Lung (tissue), 12 donors: ENCODE results near the gene JUN. TPM values are rescaled to one million over a fixed set of nuclear protein-coding genes. Genes with fewer than 3 reads are reported as not detected.
A peak's percentile ranks its signal among the peaks of the same experiment; 100 is the strongest.

Source experiments
- ATAC-seq: fragments of 200-7000 bp; cut with Tn5 transposase; one replicate; pipeline ENCODE4 v1.9.1; 2020; ENCODE audit warnings: moderate number of reproducible peaks; ENCODE audit not compliant: insufficient read depth, low FRiP score
- DNase-seq, 3 donors: peaks; one replicate each; pipeline ENCODE4 v3.0.0-alpha.2; 2013 to 2017
- H3K27ac ChIP-seq, 2 donors: one replicate each; pipeline ENCODE4 v1.5.1; 2013; ENCODE audit warnings: mild to moderate bottlenecking in 2 of 2, moderate library complexity in 2 of 2, control low read depth in 1 of 2, inconsistent platforms in 1 of 2, low read depth in 1 of 2, low read length in 1 of 2
- H3K27me3 ChIP-seq, 3 donors: one replicate each; pipeline ENCODE4 v1.5.1; 2013; ENCODE audit warnings: low read length in 2 of 3; ENCODE audit not compliant: control insufficient read depth in 3 of 3, insufficient read depth in 3 of 3
- H3K36me3 ChIP-seq, 4 donors: one replicate each; pipeline ENCODE4 v1.5.1; 2013; ENCODE audit warnings: low read length in 4 of 4, mild to moderate bottlenecking in 1 of 4, moderate library complexity in 1 of 4; ENCODE audit not compliant: control insufficient read depth in 4 of 4, insufficient read depth in 4 of 4
- H3K4me1 ChIP-seq, 5 donors: one replicate each; pipeline ENCODE4 v1.5.1; 2013; ENCODE audit warnings: low read length in 5 of 5, mild to moderate bottlenecking in 2 of 5, moderate library complexity in 1 of 5; ENCODE audit not compliant: control insufficient read depth in 5 of 5, insufficient read depth in 5 of 5
- H3K4me3 ChIP-seq: one replicate; pipeline ENCODE4 v1.5.1; 2013; ENCODE audit warnings: mild to moderate bottlenecking, control low read depth, moderate library complexity
- H3K9ac ChIP-seq, 2 donors: one replicate each; pipeline ENCODE4 v1.5.1; 2013; ENCODE audit warnings: low read length in 2 of 2, control low read depth in 1 of 2; ENCODE audit not compliant: insufficient read depth in 1 of 2
- H3K9me3 ChIP-seq, 4 donors: one replicate each; pipeline ENCODE4 v1.5.1; 2013; ENCODE audit warnings: low read length in 3 of 4, mild to moderate bottlenecking in 1 of 4, moderate library complexity in 1 of 4; ENCODE audit not compliant: control insufficient read depth in 4 of 4, insufficient read depth in 3 of 4
- WGBS, 2 donors: extraction: QIAGEN DNeasy Blood & Tissue Kit; methylation state at CpG; one replicate each; pipeline ENCODE4 v1.1.7; 2013; 5-methylcytosine and 5-hydroxymethylcytosine counted together
- polyA plus RNA-seq, 2 donors: library from polyadenylated mRNA; stranded (reverse); fragments of 200-250 nt; gene quantifications; one replicate each; pipeline ENCODE4 v1.2.1, GENCODE V29; 2013
- total RNA-seq, 2 donors: library from RNA; depleted of rRNA in 1 of 2; stranded (reverse); fragments of >200 nt in 1 of 2; gene quantifications; one replicate each; pipeline ENCODE4 v1.2.1, GENCODE V29; 2014 to 2021
- TF ChIP-seq, protein P1 (sequence below): IDR thresholded peaks from 2 replicates; pipeline ENCODE4 v1.5.1; 2012; ENCODE audit warnings: mild to moderate bottlenecking; ENCODE audit errors: control extremely low read depth, extremely low read depth
- donor health status: control.
- donor health status: control.
- donor health status: Bipolar disorder and iron deficiency.
- donor health status: healthy.
- donor health status: DM: yes; HTN: yes; CAD: no.

Gene JUN
- total and polyA plus RNA-seq, 4 donors: 78.1 to 584 (median 142) TPM

DNA sequence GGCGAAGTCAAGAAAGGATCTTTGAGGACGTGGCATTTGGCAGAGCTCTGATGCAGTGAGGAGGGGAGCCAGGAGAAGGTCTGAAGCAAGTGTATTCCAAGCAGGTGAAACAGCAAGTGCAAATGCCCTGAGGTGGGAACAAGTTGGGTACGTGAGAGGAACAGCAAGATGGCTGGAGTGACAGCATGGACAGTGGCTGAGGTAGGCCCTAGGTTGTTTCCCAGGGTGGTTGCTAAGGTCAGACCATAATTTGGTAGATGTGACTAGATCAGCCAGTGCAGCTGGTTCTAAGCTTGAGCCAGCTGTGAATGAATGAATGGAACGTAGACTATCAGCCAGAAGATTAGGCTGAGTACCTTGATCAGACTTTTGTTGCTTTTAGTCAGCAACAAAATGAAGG lies 37.5 kb upstream of the JUN start:
- Histone ChIP-seq H3K9me3 (no peaks in the 10 kb centered on the region), H3K27me3 (no peaks in the 10 kb centered on the region), H3K4me1 (peaks cover 0 to 15% (median 5%) of the 10 kb centered on the region in 5 donors), H3K27ac (no peak overlapping the region), H3K4me3 (no peak overlapping the region), H3K9ac (no peak overlapping the region), H3K36me3 (no peaks in the 10 kb centered on the region)
- ATAC-seq (no peak), DNase-seq (no peak)
- WGBS, 2 donors: 95 to 96% methylated on average over 4 of the region's 4 CpGs
- TF ChIP-seq, protein P1, sequence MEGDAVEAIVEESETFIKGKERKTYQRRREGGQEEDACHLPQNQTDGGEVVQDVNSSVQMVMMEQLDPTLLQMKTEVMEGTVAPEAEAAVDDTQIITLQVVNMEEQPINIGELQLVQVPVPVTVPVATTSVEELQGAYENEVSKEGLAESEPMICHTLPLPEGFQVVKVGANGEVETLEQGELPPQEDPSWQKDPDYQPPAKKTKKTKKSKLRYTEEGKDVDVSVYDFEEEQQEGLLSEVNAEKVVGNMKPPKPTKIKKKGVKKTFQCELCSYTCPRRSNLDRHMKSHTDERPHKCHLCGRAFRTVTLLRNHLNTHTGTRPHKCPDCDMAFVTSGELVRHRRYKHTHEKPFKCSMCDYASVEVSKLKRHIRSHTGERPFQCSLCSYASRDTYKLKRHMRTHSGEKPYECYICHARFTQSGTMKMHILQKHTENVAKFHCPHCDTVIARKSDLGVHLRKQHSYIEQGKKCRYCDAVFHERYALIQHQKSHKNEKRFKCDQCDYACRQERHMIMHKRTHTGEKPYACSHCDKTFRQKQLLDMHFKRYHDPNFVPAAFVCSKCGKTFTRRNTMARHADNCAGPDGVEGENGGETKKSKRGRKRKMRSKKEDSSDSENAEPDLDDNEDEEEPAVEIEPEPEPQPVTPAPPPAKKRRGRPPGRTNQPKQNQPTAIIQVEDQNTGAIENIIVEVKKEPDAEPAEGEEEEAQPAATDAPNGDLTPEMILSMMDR: no peak

DNA sequence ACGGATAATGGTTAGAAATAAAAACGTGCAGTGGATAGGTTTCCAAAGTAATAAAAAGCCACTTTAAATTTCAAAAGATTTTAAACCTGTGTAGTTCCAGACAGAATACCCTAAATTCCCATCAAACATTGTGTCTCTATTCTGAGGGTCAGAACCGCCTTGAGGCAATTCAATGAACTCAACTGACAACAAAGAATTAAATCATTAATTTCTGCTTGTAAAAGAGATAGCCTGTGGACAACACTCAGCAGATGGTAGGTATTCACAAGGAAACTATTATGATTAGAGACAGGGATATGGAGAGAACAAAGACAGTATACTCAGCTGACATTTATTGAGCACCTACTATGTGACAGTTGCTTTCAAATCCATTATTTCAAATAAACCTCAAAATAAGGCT lies 35.1 kb upstream of the JUN start:
- no peaks in the 10 kb centered on the region for H3K36me3 ChIP-seq
- TF ChIP-seq, protein P1: no peak
- no peaks in the 10 kb centered on the region for H3K9me3 ChIP-seq
- peaks cover 0 to 34% (median 7%) of the 10 kb centered on the region in 5 donors for H3K4me1 ChIP-seq
- 92 to 96% methylated on average over 3 of the region's 3 CpGs for WGBS, 2 donors
- ATAC-seq (no peak), DNase-seq (no peak)
- H3K9ac ChIP-seq: no peak overlapping the region
- H3K27me3 ChIP-seq: no peaks in the 10 kb centered on the region
- H3K4me3 ChIP-seq: no peak overlapping the region
- H3K27ac ChIP-seq: no peak overlapping the region

DNA sequence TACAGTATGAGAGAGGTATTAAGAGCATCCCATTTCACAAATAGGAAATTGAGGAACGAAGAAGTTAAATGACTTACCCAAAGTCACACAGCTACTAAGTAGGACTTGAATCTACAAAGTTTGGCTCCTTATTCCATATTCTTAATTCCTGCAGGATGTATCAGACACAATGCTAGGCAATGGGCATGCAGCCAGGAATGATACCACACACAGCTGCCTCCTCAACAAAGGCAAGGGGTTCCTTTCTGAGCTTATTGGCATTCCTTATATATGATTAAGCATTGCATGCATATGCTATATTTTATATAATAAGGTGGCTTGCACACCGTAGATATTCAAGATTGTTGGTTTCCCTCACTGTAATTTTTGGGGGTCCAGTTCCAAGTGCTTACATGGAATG lies 34.2 kb upstream of the JUN start:
- no peak overlapping the region for H3K4me3 ChIP-seq
- H3K9ac ChIP-seq: no peak overlapping the region
- WGBS, 2 donors: 74 to 89% methylated on average over 2 of the region's 2 CpGs
- peak in 2 of 3 donors; percentile 44 to 53 for DNase-seq
- TF ChIP-seq, protein P1: no peak
- no peaks in the 10 kb centered on the region for H3K27me3 ChIP-seq
- H3K36me3 ChIP-seq: no peaks in the 10 kb centered on the region
- H3K27ac ChIP-seq: no peak overlapping the region
- peaks cover 0 to 37% (median 10%) of the 10 kb centered on the region in 5 donors for H3K4me1 ChIP-seq
- no peaks in the 10 kb centered on the region for H3K9me3 ChIP-seq
- ATAC-seq: no peak

DNA sequence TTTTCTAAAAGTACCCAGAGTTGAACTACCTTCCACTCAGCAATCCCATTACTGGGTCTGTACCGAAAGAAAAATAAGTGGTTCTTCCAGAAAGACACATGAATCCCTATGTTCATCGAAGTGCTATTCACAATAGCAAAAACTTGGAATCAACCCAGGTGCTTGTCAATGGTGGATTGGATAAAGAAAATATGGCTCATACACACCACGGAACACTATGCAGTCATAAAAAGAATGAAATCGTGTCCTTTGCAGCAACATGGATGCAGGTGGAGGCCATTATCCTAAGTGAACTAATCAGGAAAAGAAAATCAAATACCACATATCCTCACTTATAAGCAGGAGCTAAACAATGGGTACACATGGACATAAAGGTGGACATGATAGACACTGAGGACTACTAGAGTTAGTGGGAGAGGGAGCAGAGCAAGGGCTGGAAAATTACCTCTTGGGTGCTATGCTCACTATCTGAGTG lies 32.9 kb upstream of the JUN start:
- TF ChIP-seq, protein P1: no peak
- no peak overlapping the region for H3K4me3 ChIP-seq
- peak overlapping the region; percentile 21 to 77 for H3K9ac ChIP-seq
- no peaks in the 10 kb centered on the region for H3K36me3 ChIP-seq
- no peaks in the 10 kb centered on the region for H3K27me3 ChIP-seq
- no peak for ATAC-seq
- peaks cover 0 to 37% (median 10%) of the 10 kb centered on the region in 5 donors for H3K4me1 ChIP-seq
- peak in 1 of 3 donors; percentile 58 for DNase-seq
- peak overlapping the region; percentile 89 to 97 for H3K27ac ChIP-seq
- 23 to 42% methylated on average over 4 of the region's 4 CpGs for WGBS, 2 donors
- no peaks in the 10 kb centered on the region for H3K9me3 ChIP-seq
